ENCODE measurements around the gene MT1M.
"Not testable (repeated sequence)": the region's sequence is repeated elsewhere in the genome, so short reads cannot be mapped to it uniquely, and the experiment has no call there.

The MT1M gene

DNA sequence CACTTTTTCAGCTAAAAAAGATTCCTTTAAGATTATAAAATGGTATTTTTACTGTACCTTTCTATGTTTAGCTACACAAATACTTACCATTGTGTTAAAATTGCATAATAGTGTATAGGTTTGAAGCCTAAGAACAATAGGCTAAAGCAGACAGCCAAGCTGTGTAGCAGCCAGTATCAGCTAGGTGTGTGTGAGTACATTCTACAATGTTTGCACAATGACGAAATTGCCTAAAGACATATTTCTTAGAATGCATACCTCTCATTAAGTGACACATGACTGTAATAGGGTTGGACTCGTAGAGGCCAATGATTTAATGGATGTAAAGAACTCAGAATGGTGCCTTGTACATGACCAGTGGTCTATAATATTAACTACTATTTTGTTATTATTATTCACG is 17.4 kb downstream of the MT1M start:
- DNase-seq (ENCODE audit: low spot score) = no peak

DNA sequence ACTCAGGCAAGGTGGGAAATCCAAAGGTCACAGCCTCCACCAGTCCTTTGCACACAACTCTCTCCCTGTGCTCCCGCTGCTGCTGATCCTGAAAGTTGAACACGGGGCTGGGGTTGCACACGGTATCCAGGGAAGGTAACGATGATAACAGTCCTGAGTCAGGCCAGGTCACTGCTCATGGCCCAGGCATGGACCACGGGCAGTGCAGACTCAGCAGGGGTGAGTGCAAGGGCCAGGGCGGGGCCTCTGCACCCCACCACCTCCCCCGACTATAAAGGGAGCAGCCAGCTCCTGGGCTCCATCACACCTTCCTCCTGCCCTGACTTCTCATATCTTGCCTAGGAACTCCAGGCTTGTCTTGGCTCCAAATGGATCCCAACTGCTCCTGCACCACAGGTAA is 19.1 kb downstream of the MT1M start, which contains the start of gene MT1B:
MT1B (plus strand) TSS at position 301 of the 400 bp plus-strand sequence; CDS start at position 369, 68 bp downstream.
- DNase-seq (ENCODE audit: low spot score) = no peak

DNA sequence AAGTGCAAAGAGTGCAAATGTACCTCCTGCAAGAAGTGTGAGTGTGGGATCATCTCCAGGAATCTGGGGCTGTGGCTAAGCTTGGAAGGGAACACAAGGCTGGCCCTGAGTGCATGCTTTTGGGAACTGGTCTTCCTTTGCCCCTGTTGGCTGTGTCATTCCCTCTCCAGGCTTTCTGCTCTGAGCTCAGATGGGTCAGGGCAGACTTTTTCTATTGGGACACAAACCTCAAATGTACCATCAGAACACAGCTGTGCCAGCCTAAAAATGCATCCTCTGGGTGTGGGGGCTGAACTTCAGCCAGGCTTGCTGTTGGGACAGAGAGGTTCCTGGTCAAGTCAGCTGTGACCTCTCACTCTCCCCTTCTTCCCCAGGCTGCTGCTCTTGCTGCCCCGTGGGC is 20.1 kb downstream of the MT1M start:
- no peak for DNase-seq (ENCODE audit: low spot score)

DNA sequence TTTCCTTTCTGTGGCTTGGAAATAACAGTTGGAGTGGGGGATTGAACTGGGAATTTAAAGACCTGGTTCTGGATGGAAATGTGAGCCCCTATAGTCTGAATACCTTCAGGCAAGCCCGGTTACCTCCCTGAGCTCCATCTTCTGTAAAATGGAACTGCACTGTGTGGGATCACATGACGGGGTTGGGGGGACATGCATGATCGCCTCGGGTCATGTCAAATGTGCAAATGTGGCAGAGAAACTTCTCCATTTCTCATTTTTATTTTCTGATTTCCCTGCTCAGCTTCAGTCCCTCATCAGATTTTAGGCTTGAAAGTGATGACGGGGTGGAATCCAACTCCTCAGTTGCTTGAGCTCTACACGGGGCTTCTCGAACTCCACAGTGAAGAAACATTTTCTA is 20.8 kb downstream of the MT1M start:
- DNase-seq (ENCODE audit: low spot score) = no peak

DNA sequence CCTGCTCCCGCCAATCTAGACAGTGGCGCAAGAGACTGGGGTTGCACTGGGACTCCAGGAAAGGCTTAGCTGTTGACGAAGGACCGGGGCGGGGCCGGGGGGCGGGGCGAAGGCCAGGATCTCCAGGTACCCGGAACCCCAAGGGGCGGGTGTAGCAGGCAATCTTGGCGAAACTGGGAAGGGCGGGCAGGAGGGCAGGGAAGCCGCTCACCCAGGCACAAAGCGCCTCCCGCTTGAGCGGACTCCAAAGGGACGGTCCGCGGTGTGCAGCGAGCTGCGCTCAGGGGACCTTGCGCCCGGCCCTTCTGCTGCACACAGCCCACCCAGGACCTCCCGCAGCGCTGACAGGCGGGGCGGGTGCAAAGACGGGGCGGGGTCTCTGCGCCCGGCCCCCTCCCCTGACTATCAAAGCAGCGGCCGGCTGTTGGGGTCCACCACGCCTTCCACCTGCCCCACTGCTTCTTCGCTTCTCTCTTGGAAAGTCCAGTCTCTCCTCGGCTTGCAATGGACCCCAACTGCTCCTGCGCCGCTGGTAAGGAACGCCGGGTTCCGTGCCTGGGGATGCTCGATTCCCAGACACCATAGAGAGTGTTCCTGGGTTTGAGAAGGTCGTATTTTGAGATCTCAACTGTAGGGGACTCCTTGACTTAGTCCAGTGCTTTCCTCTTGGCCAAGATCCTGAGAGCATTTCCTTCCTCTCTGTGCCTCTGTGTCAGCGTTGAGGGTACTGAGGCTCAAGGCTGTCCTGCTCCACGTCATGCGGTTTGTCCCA is 25.3 kb downstream of the MT1M start, which contains the start of gene MT1F:
MT1F (plus strand) TSS at position 405 of the 772 bp plus-strand sequence; CDS start at position 505, 100 bp downstream.
- peak; percentile 62 for DNase-seq (ENCODE audit: low spot score)

DNA sequence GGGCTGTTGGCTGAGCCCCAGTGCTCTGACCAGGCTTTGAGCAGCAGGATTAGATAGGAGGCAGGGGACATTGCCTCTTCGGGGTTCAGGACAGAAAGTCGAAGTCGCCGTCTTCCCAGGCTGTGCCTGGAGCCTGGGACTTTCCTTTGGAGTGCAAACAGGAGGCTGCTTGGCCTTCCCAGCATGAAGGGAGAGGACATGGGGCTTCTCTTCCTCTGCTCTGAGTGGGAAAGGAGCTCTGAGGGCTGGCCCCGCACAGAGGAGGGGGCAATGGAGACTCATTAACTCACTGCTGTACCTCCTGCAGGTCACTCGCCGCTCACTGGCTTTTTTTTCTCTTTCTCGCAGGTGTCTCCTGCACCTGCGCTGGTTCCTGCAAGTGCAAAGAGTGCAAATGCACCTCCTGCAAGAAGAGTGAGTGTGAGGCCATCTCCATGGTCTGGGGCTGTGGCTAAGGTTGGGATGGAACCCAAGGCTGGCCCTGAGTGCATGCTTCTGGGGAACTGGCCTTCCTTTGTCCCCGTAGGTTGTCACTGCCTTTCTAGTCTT is 25.9 kb downstream of the MT1M start:
- DNase-seq (ENCODE audit: low spot score) = no peak

DNA sequence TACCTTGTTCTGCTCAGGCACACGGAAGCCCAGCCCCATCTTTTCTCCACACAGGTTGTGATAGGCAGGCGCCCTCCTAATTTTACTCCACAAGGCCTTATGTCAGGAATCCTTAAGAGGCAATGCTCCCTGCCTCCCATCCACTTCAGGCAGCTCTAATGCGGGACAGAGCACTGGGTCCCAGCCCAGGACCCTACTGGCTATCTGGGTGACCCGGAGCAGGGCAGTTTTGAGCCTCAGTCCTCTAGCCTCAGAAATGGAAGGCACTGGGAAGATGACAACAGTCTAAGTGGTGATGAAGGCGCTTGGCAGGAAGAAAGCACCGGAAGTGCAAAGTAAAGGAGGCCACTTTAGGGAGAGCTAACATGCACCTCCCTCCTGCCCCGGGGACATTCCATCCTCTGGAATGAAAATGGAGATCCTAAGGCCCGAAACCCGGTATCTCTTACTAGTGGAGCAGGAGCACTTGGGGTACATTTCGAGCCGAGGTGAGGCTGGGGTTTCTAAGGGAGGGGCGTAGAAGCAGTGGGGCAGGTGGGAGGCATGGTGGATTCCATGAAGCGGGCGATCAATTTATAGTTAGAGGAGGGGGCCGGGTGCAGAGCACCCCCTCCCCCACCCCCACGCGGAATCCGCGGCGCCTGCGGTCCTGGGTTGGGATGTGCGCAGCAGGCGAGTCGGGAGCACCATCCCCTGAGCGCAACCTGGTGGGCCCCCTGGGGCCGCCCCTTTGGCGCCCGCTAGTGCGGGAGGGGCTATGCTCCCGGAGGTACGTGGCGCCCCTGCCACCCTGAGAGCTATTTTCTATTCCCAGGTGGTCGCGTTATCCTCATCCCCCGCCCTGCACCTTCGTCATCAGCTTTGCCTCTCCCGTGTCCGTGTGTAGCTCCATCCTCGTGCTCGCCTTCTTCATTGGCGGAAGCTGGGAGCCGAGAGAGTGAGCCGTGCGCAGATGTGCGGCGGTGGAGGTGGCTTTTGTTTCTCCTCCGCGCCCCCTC is 30.2 kb downstream of the MT1M start:
- DNase-seq (ENCODE audit: low spot score) = no peak

DNA sequence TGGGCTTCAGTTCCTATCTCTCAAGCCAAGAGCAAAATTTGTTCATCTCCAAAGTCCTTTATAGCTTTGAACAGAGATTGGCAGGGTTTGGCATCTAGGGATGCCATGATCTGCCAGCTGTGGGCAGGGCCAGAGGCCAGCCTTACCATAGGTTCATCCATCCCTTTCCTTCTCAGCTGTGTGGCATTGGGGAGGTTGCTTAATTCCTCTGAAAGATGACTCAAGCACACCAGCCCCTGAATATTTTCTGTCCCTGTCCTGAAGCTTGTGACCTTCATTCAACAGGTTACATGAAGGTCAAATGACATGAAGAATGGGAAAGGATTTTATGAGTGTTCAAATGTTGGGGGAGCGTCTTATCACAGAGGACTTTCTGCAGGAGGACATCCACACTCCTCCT is 32.0 kb downstream of the MT1M start:
- no peak for DNase-seq (ENCODE audit: low spot score)

DNA sequence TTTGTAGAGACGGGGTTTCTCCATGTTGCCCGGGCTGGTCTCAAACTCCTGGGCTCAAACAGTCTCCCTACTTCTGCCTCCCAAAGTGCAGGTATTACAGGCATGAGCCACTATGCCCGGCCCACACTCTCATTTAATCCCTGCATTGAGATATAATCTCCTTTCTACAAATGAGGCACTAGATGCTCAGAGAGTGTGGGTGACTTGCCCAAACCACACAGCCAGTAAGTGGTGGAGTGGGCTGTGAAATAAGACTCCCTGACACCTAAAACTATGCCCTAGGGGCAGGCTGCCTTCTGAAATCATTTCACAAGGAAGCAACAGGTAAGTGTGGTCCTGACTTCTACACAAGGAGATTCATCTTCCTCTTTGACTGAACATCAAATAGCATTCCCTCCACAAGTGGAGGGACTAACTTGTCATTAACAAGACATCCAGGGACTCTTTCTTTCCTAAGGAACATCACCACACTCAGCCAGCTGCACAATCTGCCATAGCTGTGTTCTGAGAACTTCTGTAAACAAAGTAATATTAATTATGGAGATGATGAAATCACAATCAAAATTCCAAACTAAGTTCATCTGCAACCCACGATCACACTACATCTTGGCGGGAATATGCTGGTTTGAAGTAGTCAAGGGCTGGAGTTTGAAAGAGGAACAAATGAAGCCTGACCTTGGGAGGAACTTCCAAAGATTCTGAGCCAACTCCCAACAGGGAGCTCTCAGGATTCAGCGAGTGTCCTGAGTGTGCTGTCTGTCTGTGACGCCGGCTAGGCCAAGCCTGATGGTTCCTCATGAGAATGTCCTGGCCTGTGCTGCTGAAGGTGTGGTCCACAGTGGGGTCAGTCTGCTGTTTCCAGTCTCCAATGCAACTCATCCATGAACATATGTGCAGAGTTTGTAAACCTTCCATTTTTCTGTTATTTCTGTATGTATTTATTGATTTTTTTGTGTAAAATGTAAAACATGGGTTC is 33.1 kb downstream of the MT1M start:
- DNase-seq (ENCODE audit: low spot score) = not testable (repeated sequence)

DNA sequence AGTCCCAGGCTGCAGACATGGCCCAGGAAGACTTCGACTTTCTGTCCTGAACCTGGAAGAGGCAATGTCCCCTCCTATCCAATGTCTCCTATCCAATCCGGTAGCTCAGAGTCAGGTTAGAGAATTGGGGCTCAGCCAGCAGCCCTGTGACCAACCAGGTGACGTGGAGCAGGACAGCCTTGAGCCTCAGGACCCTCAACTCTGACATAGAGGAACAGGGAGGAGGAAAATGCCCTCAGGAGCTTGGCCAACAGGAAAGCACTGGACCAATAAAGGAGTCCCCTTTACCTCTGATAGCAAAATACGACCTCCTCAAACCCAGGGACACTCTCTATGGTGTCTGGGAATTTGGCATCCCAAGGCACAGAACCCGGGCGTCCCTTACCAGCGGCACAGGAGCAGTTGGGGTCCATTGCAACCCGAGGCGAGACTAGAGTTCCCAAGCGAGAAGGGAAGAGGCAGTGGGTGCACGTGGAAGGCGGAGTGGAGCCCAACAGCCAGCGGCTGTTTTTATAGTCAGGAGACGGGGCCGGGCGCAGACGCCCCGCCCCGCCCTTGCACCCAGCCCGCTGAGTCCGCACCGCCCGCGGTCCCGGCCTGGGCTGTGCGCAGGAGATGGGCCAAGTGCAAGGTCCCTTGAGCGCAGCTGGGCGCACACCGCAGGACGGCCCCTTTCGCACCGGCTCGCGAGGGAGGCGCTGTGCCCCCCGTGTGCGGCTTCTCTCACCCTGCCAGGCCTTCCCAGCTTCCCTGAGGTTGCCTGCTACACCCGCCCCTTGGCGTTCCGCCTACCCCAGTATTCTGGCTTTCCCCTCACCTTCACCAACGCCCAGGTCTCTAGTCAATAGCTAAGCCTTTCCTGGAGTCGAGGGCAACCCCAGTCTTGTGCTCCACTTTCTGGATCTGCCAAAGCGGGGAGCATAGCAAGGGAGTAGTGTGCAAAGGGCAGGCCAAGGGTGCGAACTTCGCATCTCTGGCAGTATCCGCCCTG is 35.4 kb downstream of the MT1M start, which contains the start of gene MT1G:
MT1G (minus strand) TSS at position 485 of the 991 bp plus-strand sequence; CDS start at position 413, 72 bp downstream.
- no peak for DNase-seq (ENCODE audit: low spot score)

DNA sequence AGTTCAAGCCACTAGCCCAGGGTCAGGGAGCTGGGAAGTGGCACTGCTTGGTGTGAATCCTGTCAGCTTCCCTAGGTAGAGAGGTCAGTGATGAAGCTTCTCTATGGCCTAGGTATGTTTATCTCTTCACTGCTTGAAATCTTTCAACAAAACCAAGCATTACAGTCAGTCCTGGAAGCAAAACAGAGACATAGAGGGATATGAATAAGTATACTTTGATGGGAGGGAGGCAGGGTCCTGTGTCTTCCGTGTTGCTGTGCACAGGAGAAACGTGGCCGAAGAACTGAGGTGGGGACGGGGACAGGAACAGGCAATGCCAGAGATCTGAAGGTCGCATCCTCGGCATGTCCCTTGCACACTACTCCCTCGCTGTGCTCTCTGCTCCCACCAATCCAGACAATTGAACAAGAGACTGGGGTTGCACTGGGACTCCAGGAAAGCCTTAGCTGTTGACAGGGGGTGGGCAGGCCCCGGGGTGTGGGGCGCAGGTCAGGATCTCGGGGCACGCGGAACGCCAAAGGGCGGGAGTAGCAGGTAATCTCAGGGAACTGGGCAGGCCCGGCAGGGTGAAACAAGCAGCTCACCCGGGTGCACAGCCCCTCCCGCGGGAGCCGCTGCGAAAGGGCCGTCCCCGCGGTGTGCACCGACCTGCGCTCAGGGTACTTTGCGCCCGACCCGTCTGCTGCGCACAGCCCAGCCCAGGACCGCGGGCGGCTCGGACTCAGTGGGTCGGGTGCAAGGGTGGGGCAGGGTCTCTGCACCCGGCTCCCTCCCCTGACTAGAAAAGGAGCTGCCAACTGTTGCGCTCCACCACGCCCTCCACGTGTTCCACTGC is 36.8 kb downstream of the MT1M start, which contains the start of gene MT1H:
MT1H (plus strand) TSS at position 810 of the 835 bp plus-strand sequence. CDS start 71 bp downstream, outside the sequence.
- DNase-seq (ENCODE audit: low spot score) = no peak

DNA sequence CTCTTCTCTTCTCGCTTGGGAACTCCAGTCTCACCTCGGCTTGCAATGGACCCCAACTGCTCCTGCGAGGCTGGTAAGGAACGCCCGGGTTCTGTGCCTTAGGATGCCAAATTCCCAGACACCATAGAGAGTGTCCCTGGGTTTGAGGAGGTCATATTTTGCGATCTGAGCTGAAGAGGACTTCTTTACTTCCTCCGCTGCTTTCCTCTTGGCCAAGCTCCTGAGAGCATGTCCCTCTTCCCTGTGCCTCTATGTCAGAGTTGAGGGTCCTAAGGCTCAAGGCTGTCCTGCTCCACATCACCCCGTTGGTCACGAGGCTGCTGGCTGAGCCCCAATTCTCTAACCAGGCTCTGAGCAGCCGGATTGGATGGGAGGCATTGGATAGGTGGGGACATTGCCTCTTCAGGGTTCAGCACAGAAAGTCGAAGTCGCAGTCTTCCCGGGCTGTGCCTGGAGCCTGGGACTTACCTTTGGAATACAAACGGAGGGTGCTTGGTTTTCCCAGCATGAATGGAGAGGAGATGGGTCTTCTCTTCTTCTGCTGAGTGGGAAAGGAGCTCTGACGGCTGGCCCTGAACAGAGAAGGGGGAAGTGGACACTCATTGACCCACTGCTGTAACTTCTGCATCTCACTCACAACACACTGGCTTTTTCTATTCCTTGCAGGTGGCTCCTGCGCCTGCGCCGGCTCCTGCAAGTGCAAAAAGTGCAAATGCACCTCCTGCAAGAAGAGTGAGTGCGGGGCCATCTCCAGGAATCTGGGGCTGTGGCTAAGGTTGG is 37.6 kb downstream of the MT1M start:
- no peak for DNase-seq (ENCODE audit: low spot score)

DNA sequence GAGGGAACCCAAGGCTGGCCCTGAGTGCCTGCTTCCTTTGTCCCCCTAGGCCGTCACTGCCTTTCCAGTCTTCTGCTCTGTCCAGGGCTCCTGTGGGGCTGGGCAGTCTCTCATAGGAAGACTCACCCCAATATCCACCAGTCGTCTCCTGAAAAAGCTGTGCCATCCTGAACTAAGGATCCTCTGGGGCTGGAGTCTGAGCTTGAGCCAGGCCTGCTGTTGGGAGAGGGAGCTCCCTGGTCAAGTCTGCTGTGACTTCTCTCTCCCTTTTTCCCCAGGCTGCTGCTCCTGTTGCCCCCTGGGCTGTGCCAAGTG is 38.1 kb downstream of the MT1M start:
- DNase-seq (ENCODE audit: low spot score) = no peak

DNA sequence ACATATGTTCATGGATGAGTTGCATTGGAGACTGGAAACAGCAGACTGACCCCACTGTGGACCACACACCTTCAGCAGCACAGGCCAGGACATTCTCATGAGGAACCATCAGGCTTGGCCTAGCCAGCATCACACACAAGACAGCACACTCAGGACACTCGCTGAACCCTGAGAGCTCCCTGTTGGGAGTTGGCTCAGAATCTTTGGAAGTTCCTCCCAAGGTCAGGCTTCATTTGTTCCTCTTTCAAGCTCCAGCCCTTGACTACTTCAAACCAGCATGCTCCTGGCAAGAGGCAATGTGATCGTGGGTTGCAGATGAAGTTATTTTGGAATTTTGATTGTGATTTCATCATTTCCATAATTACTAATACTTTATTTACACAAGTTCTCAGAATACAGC is 39.2 kb downstream of the MT1M start:
- DNase-seq (ENCODE audit: low spot score) = not testable (repeated sequence)

DNA sequence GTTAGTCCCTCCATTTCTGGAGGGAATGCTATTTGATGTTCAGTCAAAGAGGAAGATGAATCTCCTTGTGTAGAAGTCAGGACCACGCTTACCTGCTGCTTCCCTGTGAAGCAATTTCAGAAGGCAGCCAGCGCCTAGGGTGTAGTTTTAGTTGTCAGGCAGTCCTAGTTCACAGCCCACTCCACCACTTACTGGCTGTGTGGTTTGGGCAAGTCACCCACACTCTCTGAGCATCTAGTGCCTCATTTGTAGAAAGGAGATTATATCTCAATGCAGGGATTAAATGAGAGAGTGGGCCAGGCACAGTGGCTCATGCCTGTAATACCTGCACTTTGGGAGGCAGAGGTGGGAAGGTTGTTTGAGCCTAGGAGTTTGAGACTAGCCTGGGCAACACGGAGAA is 39.7 kb downstream of the MT1M start:
- not testable (repeated sequence) for DNase-seq (ENCODE audit: low spot score)

DNA sequence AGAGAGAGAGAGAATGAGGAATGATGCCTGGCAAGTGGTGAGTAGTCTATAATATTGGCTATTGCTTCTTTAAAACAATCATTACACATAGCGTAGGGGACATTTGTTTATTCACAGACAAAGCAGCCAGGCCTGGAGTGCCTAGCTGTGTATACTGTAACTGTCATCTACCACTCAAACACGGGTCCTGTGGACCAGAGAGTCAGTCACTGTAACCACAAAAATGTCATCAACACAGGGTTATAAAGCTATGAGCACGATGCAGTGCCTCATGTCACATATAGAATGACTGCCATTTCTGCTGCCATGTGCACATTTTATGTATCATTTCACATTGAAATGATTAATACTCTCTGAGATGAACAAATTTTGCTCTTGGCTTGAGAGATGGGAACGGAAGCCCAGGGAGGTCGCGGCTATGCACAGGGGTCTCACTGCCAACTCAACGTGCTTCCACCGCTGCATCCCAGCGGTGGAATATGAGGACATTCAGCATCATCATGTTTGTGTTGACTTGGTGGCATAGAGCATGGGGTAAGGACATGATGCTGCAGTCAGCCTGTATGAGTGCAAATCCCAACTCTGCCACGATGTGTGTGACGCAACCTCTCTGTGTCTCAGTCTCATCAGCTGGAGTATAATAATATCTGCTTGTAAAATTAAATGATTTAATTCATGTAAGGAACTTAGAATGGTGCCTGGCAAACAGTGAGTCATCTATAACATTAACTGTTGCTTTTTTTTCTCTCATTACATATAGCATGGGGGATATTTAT is 40.5 kb downstream of the MT1M start:
- no peak for DNase-seq (ENCODE audit: low spot score)

DNA sequence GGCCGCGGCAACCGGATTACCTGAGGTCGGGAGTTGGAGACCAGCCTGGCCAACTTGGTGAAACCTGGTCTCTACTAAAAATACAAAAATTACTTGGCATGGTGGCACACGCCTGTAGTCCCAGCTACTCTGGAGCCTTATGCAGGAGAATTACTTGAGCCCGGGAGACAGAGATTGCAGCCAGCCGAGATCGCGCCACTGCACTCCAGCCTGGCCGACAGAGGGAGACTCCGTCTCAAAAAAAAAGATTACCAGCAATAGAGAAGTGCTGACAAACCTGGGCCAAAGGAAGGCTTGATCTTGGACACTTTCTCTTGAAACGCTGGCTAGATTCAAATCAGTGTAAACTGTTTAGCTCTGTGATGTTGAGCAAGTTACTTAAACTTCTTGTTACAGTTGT is 41.5 kb downstream of the MT1M start:
- no peak for DNase-seq (ENCODE audit: low spot score)

All from RKO (cell line).